ENCODE results near the gene TBCCD1. TPM values are rescaled to one million over a fixed set of nuclear protein-coding genes. Genes with fewer than 3 reads are reported as not detected.

The TBCCD1 gene
- total RNA-seq (10 to 100 TPM; 20.4 to 21.0 TPM), polyA plus RNA-seq (10 to 100 TPM; 20.1 to 28.6 TPM)

DNA sequence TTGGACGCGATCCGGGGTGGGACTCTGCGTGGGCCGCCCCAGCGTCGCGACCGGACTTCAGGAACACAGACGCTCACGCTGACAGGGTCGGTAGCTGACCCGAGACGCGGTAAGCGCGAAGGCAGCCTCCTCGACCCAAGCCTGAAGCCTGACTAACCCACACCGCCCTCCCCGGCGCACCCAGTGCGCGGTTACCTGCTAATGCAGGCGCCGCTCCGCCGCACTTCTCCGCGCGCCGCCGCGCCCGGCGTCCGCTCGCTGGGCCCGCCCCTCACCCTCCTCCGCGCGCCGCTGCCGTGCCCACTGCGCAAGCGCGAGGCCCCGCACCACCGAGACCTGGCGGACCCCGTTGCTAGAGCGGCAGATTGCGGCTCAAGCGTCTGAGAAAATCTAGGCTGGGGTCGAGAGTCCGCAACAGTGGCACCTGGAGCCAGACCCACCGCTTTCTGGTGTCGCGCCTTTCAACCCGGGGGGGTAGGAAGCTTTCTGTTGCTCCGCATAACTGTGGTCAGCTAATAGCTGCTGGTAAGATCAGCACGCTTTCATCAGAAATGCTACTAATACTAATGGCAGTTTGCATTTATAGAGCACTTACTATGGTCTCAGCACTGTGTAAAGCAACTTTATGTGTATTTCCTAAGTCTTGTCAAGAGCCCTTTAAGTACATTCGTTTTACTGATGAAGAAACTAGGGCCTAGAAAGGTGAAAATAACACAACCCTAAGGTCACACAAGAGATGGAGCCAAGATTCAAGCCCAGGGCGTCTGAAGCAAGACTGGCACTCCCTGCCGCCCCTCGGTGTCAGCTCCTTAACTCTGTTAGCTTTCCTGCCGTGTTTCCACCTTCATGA lies at the start of gene TBCCD1:
TSS of gene TBCCD1 (minus strand) at position 268 of the 850 bp plus-strand sequence. CDS start 3,010 bp downstream, outside the sequence.
- Histone ChIP-seq H3K9me3 (ENCODE audit: control insufficient read depth in 1 of 2, low read length in 2 of 2) (no peaks in the 10 kb centered on the region), H3K27me3 (ENCODE audit: insufficient read depth, low read length) (no peaks in the 10 kb centered on the region), H3K27ac (ENCODE audit: low read depth, low read length) (peak within 1 kb of the TSS; percentile 91), H3K4me1 (ENCODE audit: insufficient read depth, low read length) (peaks cover 61% of the 10 kb centered on the region), H3K4me3 (ENCODE audit: low read length in 2 of 2) (peak within 1 kb of the TSS; percentile 96 to 97), H3K36me3 (ENCODE audit: insufficient read depth, low read length) (no peaks in the 10 kb centered on the region)
- DNase-seq = peak; percentile 90 to 99 (median 96)
- POLR2A ChIA-PET (ENCODE audit: partially characterized antibody) = interaction anchor here (0.6 to 8.5 kb wide), 10 partner anchors 19 to 654 kb away, joined by 3 to 100 read pairs (median 4); partner anchors contain the start of genes EIF4A2, RFC4 and TRA2B
- CTCF ChIA-PET (ENCODE audit: partially characterized antibody) = interaction anchor here (0.9 to 4.6 kb wide), 3 partner anchors 49 to 624 kb away, joined by 3 to 30 read pairs (median 6); partner anchors contain the start of gene RPL39L
- Mint-ChIP-seq H3K27me3 (no peaks in the 10 kb centered on the region), H3K4me1 (peaks cover 39 to 82% (median 64%) of the 10 kb centered on the region in 4 donors), H3K4me3 (peak within 1 kb of the TSS; percentile 94 to 98 (median 95)), H3K36me3 (peaks cover 7 to 31% of the 10 kb centered on the region in 2 donors), H3K9me3 (peaks cover 0 to 2% (median 0%) of the 10 kb centered on the region in 8 donors), H3K27ac (peak within 1 kb of the TSS; percentile 95 to 99 (median 97))
- intact Hi-C loops (cut with micrococcal nuclease) = loop anchor here (1.0 to 10.0 kb wide), 4 partner anchors 27 to 629 kb away; partner anchors contain the start of genes RPL39L and TRA2B

DNA sequence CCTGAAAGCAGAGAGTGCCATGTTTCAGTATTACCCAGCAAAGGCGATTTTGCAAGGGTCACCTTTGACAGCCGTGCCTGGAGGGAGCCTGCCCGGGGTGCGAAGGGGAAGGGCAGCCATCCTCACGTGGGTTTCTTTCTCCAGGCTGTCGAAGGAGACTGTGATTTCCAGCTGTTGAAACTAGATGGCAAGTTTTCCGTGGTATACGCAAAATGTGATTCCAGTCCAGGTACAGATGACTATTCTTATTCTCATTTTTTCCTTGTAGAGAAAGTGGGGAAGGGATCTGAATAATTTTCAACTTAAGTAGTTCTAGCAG lies 49.1 kb upstream of the TBCCD1 start:
- no peak for DNase-seq
- H3K4me3 Mint-ChIP-seq = peak overlapping the region in 2 of 8 donors; percentile 7 to 77
- Histone ChIP-seq H3K4me3 (ENCODE audit: low read length in 2 of 2) (no peak overlapping the region), H3K36me3 (ENCODE audit: insufficient read depth, low read length) (no peaks in the 10 kb centered on the region), H3K4me1 (ENCODE audit: insufficient read depth, low read length) (peaks cover 18% of the 10 kb centered on the region), H3K9me3 (ENCODE audit: control insufficient read depth in 1 of 2, low read length in 2 of 2) (no peaks in the 10 kb centered on the region), H3K27me3 (ENCODE audit: insufficient read depth, low read length) (no peaks in the 10 kb centered on the region), H3K27ac (ENCODE audit: low read depth, low read length) (no peak overlapping the region)
- peaks cover 9 to 18% of the 10 kb centered on the region in 2 donors for H3K27me3 Mint-ChIP-seq
- POLR2A ChIA-PET (ENCODE audit: partially characterized antibody) = interaction anchor here (1.0 to 1.8 kb wide), 9 partner anchors 46 to 678 kb away, joined by 3 to 29 read pairs (median 7); partner anchors contain the start of genes DNAJB11, EIF4A2 and TRA2B
- H3K4me1 Mint-ChIP-seq = peaks cover 10 to 28% (median 20%) of the 10 kb centered on the region in 4 donors
- peak overlapping the region in 1 of 7 donors; percentile 39 for H3K27ac Mint-ChIP-seq
- no peaks in the 10 kb centered on the region for H3K9me3 Mint-ChIP-seq
- CTCF ChIA-PET (ENCODE audit: partially characterized antibody) = interaction anchor here (0.6 to 10.9 kb wide), 47 partner anchors 8 to 1062 kb away, joined by 3 to 278 read pairs (median 6); partner anchors contain the start of genes DNAJB11, RFC4 and TBCCD1
- H3K36me3 Mint-ChIP-seq = no peaks in the 10 kb centered on the region
- intact Hi-C loops (cut with micrococcal nuclease) = loop anchor here (2.0 to 5.0 kb wide), 2 partner anchors 49 to 551 kb away; partner anchors contain the start of gene TBCCD1

DNA sequence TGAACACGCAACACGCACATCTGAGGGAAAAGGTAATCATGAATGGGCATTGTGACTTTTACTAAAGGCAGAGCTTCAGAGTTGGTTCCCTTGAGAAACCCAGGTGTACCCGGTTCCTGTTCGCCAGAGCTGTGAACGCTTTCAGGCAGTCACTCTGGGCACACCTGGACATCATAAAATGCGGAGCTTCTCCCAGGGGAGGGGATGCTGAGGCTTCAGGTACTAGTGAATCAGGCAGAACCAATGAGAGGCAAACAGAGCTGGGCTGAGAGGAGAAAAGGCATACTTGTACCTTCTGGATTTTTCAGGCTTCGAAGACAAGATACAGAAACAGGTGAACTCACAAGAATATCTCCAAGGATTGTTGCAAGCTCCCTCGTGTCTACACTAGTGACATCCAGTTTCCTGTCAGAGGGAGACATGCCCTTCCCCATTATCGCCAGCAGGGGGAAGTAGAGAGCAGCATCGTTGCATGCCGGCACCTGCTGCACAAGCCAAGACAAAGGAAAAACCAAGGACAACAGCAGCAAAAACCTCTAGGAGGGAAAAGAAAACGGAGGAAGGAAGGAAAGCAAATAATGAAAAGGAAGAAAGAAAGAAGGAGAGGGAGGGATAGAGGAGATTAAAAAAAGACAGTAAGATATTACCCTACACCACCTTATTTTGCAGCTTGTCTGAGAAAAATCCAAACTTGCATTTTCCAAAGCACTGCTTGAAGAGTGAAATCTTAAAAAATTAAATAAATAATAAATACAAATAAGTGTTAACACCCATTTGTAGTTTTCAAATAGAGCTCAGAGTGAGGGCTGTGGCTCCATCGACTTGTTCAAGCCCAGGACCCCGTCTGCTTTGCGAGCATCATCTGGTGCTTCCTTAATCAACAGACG lies 47.7 kb upstream of the TBCCD1 start:
- POLR2A ChIA-PET (ENCODE audit: partially characterized antibody) = interaction anchor here (0.7 to 2.6 kb wide), 9 partner anchors 25 to 627 kb away, joined by 3 to 12 read pairs (median 4); partner anchors contain the start of genes DNAJB11 and EIF4A2
- Histone ChIP-seq H3K9me3 (ENCODE audit: control insufficient read depth in 1 of 2, low read length in 2 of 2) (no peaks in the 10 kb centered on the region), H3K36me3 (ENCODE audit: insufficient read depth, low read length) (no peaks in the 10 kb centered on the region), H3K27ac (ENCODE audit: low read depth, low read length) (no peak overlapping the region), H3K4me1 (ENCODE audit: insufficient read depth, low read length) (peaks cover 18% of the 10 kb centered on the region), H3K4me3 (ENCODE audit: low read length in 2 of 2) (peak overlapping the region in 1 of 2 donors; percentile 29), H3K27me3 (ENCODE audit: insufficient read depth, low read length) (no peaks in the 10 kb centered on the region)
- Mint-ChIP-seq H3K27ac (peak overlapping the region; percentile 2 to 84 (median 53)), H3K27me3 (peaks cover 9 to 14% of the 10 kb centered on the region in 2 donors), H3K4me1 (peaks cover 10 to 28% (median 20%) of the 10 kb centered on the region in 4 donors), H3K36me3 (no peaks in the 10 kb centered on the region), H3K9me3 (no peaks in the 10 kb centered on the region), H3K4me3 (peak overlapping the region; percentile 29 to 83 (median 68))
- DNase-seq = peak; percentile 65 to 76 (median 71)
- intact Hi-C loops (cut with micrococcal nuclease) = loop anchor here (1.0 to 5.0 kb wide), 2 partner anchors 206 to 552 kb away; no protein-coding TSS in a partner anchor
- CTCF ChIA-PET (ENCODE audit: partially characterized antibody) = interaction anchor here (0.6 to 10.9 kb wide), 48 partner anchors 10 to 1028 kb away, joined by 3 to 278 read pairs (median 4); partner anchors contain the start of genes DNAJB11, EIF4A2, RFC4 and SENP2

- no peaks in the 10 kb centered on the region for H3K36me3 Mint-ChIP-seq
- peak overlapping the region; percentile 2 to 84 (median 53) for H3K27ac Mint-ChIP-seq
- POLR2A ChIA-PET (ENCODE audit: partially characterized antibody) = interaction anchor here (0.7 to 2.6 kb wide), 8 partner anchors 24 to 627 kb away, joined by 3 to 12 read pairs (median 4); partner anchors contain the start of genes DNAJB11 and EIF4A2
- Histone ChIP-seq H3K4me3 (ENCODE audit: low read length in 2 of 2) (peak overlapping the region in 1 of 2 donors; percentile 29), H3K27ac (ENCODE audit: low read depth, low read length) (no peak overlapping the region), H3K9me3 (ENCODE audit: control insufficient read depth in 1 of 2, low read length in 2 of 2) (no peaks in the 10 kb centered on the region), H3K27me3 (ENCODE audit: insufficient read depth, low read length) (no peaks in the 10 kb centered on the region), H3K36me3 (ENCODE audit: insufficient read depth, low read length) (no peaks in the 10 kb centered on the region), H3K4me1 (ENCODE audit: insufficient read depth, low read length) (peaks cover 18% of the 10 kb centered on the region)
- peak overlapping the region in 7 of 8 donors; percentile 29 to 83 (median 69) for H3K4me3 Mint-ChIP-seq
- intact Hi-C loops (cut with micrococcal nuclease) = no loop called here
- H3K9me3 Mint-ChIP-seq = no peaks in the 10 kb centered on the region
- peaks cover 9 to 14% of the 10 kb centered on the region in 2 donors for H3K27me3 Mint-ChIP-seq
- peak in 1 of 5 donors; percentile 7 for DNase-seq
- H3K4me1 Mint-ChIP-seq = peaks cover 10 to 28% (median 20%) of the 10 kb centered on the region in 4 donors
- CTCF ChIA-PET (ENCODE audit: partially characterized antibody) = interaction anchor here (0.6 to 10.9 kb wide), 43 partner anchors 11 to 1028 kb away, joined by 3 to 278 read pairs (median 5); partner anchors contain the start of genes DNAJB11, EIF4A2, RFC4 and SENP2
Measured at GRCh38 chr3:186614266-186614596, 47.1 kb upstream of the TBCCD1 start.

DNA sequence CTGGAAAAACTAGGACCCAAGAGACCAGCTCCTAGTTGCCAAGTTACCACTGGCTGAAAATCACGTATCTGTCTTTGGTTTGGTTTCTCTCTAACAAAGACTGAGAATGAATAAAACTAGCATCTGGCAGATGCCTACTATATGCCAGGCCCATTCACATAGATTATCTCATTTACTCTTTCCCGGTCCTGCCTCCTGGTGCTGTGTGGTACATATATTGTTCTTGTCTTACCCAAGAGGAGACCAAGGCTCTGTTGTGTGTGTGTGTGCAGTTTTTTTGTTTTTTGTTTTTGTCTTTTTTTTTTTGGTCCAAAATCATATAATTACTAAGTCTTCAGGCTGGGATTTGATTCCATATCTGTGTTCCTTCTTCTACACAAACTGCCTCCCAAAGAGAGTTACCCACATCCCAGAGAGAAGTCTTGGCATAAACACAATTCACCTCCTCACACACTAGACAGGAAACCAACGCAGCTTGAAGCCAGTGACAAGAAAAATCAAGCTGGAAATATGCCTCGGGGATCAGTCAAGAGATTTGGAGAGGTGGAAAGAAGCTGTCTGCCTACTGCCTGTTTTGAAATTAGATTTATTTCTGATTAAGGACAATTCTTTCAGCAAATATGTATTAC lies 46.6 kb upstream of the TBCCD1 start:
- ChIA-PET CTCF (ENCODE audit: partially characterized antibody) (interaction anchor here (0.9 to 10.9 kb wide), 26 partner anchors 11 to 1027 kb away, joined by 3 to 278 read pairs (median 6); partner anchors contain the start of genes DNAJB11, EIF4A2 and SENP2), POLR2A (ENCODE audit: partially characterized antibody) (interaction anchor here (0.8 to 2.6 kb wide), 5 partner anchors 24 to 626 kb away, joined by 3 to 7 read pairs (median 3); no protein-coding TSS in a partner anchor)
- Mint-ChIP-seq H3K4me3 (no peak overlapping the region), H3K27ac (no peak overlapping the region), H3K4me1 (peaks cover 10 to 28% (median 20%) of the 10 kb centered on the region in 4 donors), H3K27me3 (peaks cover 9 to 13% of the 10 kb centered on the region in 2 donors), H3K36me3 (no peaks in the 10 kb centered on the region), H3K9me3 (no peaks in the 10 kb centered on the region)
- intact Hi-C loops (cut with micrococcal nuclease) = no loop called here
- H3K4me3 ChIP-seq (ENCODE audit: low read length in 2 of 2) = no peak overlapping the region
- H3K9me3 ChIP-seq (ENCODE audit: control insufficient read depth in 1 of 2, low read length in 2 of 2) = no peaks in the 10 kb centered on the region
- H3K27me3 ChIP-seq (ENCODE audit: insufficient read depth, low read length) = no peaks in the 10 kb centered on the region
- DNase-seq = no peak
- no peak overlapping the region for H3K27ac ChIP-seq (ENCODE audit: low read depth, low read length)
- peaks cover 18% of the 10 kb centered on the region for H3K4me1 ChIP-seq (ENCODE audit: insufficient read depth, low read length)
- no peaks in the 10 kb centered on the region for H3K36me3 ChIP-seq (ENCODE audit: insufficient read depth, low read length)

Measured in CD4-positive, alpha-beta memory T cell (primary cell).